Epithelial cell of esophagus (primary cell): ENCODE results near the gene CD72.

ENCODE experiments used
- DNase-seq: peaks from one replicate; pipeline ENCODE4 v3.0.0; 2010; ENCODE audit warnings: low read depth
- H3K4me3 ChIP-seq: 2 replicates; pipeline ENCODE4 v1.5.1; 2011; ENCODE audit warnings: mild to moderate bottlenecking, low read length, control low read depth
- CTCF ChIP-seq: IDR thresholded peaks from 2 replicates; pipeline ENCODE4 v1.5.1; 2011; ENCODE audit warnings: low read depth, mild to moderate bottlenecking, low read length, control low read depth, inconsistent platforms; ENCODE audit not compliant: insufficient read depth; ENCODE audit errors: missing control alignments

Gene CD72

DNA sequence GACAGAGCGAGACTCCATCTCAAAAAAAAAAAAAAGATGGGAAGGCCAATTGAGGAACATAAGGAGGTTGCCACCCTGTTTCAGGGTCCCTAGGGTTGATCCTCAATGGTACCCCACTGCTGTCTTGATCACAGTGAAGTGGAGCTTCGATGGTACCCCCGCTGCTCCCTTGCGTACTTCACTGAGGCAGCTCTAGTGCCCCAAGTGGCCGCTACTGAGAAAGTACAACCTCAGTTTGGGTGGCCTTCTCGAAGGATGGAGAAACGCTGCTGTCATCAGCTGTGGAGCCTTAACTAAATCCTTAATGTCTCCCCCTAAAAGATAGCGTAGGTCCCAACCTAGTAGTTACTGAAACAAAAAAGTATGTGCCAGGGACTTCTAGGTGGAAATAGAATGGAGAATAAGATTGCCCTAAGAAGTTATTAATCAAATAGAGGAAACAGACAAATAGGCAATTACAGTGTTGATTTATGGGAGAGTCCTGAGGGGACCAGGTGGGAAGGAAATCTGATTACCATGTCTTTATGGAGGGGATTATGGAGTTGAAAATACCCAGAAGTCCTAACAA, 6.9 kb downstream of the CD72 start:
- peak; percentile 83 for TF ChIP-seq CTCF
- no peak overlapping the region for H3K4me3 ChIP-seq
- peak; percentile 59 for DNase-seq

DNA sequence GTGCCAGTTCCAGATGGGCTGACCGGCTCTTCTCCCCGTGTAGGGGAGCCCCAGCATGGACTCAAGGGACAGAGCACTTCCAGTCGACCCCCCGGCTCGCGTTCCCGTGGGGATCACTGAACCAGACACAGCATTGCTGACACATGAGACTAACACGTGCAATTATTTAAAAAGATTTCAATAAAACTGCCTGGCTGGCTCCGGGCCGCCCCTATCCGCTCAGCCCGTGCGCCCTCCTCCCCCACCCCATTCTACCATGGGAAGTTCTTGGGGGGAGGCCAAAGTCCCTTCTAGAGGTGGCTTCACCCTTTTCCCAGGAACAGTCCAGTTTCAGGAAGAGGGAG, 8.4 kb downstream of the CD72 start:
- no peak overlapping the region for H3K4me3 ChIP-seq
- DNase-seq = no peak
- no peak for TF ChIP-seq CTCF

GRCh38 chr9:35609001-35609819, 9.0 kb downstream of the CD72 start:
- H3K4me3 ChIP-seq = no peak overlapping the region
- DNase-seq = no peak
- no peak for TF ChIP-seq CTCF

GRCh38 chr9:35608221-35608620, 10.0 kb downstream of the CD72 start:
- TF ChIP-seq CTCF = no peak
- no peak overlapping the region for H3K4me3 ChIP-seq
- DNase-seq = no peak

DNA sequence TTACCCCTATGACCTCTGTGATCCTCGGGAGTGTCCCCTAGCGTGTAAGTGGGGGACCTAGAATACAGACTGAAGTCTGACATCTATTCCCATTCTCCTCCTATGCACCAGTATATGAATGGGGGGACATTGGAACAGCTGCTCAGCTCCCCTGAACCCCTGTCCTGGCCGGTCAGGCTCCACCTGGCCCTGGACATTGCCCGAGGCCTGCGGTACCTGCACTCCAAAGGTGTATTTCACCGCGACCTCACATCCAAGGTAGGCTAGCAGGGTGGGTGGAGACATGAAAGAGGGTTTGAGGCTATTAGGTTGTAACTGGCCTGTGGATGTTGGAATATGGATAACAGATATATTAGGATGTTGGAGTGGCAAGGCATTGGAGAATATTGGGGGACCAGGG, 11.5 kb downstream of the CD72 start:
- H3K4me3 ChIP-seq = no peak overlapping the region
- TF ChIP-seq CTCF = no peak
- DNase-seq = no peak

GRCh38 chr9:35606138-35606504, 12.1 kb downstream of the CD72 start:
- H3K4me3 ChIP-seq = peak overlapping the region; percentile 82
- DNase-seq = no peak
- TF ChIP-seq CTCF = no peak

- DNase-seq = peak; percentile 23
- H3K4me3 ChIP-seq = peak overlapping the region; percentile 82
- no peak for TF ChIP-seq CTCF
Observed at GRCh38 chr9:35605351-35606137, 12.7 kb downstream of the CD72 start.
